ENCODE results near the gene SPRR2B. TPM values are rescaled to one million over a fixed set of nuclear protein-coding genes. Genes with fewer than 3 reads are reported as not detected.

The SPRR2B gene
- total RNA-seq, 1 donor from 2014 or later, result not detected

DNA sequence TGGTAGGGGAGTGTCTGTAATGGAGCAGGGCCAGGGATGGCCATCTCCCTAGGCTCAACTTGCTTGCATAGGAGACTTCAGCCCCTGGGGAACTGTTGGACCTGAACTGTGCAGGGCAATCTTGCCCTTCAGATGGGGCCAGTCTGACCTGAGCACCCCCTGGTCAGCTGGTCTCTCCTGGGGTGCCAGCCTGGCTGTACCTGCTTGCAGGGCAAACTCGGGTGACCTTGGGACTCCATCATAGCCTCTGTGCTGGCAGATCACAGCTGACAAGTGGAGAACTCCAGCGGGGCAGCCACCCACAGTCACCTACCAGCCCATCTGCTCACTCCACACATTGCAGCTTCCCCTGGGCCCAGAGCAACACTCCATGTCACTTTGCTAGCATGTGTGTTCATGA, 22.2 kb downstream of the SPRR2B start:
- TF ChIP-seq, protein P1, sequence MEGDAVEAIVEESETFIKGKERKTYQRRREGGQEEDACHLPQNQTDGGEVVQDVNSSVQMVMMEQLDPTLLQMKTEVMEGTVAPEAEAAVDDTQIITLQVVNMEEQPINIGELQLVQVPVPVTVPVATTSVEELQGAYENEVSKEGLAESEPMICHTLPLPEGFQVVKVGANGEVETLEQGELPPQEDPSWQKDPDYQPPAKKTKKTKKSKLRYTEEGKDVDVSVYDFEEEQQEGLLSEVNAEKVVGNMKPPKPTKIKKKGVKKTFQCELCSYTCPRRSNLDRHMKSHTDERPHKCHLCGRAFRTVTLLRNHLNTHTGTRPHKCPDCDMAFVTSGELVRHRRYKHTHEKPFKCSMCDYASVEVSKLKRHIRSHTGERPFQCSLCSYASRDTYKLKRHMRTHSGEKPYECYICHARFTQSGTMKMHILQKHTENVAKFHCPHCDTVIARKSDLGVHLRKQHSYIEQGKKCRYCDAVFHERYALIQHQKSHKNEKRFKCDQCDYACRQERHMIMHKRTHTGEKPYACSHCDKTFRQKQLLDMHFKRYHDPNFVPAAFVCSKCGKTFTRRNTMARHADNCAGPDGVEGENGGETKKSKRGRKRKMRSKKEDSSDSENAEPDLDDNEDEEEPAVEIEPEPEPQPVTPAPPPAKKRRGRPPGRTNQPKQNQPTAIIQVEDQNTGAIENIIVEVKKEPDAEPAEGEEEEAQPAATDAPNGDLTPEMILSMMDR (conservative IDR thresholded peaks at IDR 0.05), result no peak
- no peaks in the 10 kb centered on the region for H3K36me3 Mint-ChIP-seq (ENCODE audit: low read depth)
- H3K9me3 Mint-ChIP-seq, result peaks cover 3% of the 10 kb centered on the region
- peaks cover 29% of the 10 kb centered on the region for H3K27me3 Mint-ChIP-seq (ENCODE audit: low read depth)
- no peak for DNase-seq (ENCODE audit: low read depth, low spot score)
- no peak overlapping the region for H3K4me3 Mint-ChIP-seq
- no peaks in the 10 kb centered on the region for H3K4me1 Mint-ChIP-seq
- H3K27ac Mint-ChIP-seq (ENCODE audit: unreplicated experiment), result no peak overlapping the region

DNA sequence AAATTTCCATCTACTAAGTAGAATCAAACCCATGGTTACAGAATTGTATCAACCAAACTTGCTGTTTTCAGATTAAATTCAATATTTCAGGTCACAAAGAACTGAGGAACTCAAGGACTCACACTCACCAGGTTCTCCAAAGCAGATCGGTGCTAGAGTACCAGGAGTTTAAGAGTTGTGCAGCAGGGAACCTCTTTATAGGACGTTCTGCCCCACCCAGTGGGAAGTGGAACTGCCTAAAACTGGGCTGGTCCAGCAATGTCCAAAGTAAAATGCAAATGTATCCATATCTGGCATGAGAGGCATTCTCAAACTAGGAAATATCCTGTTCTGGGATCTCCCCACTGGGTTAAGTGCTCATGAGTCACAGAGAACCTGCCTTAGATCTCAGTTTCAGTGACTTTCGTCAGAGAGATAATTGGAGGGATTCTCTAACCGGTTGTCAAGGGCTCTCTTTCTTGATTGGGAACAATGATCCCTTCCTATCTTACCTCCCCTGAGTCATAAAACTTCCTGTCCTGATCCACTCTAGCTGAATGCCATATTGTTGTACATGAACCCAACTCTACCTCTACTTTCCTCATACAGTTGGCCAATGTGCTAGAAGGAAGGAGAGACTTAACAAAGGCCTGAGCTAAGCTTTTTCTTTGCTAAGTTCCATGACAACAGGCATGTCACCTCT, 30.3 kb downstream of the SPRR2B start, which contains the start of gene SPRR2D:
Gene SPRR2D, minus strand, starts transcription at position 171 of the 682 bp plus-strand sequence. CDS start 774 bp downstream, outside the sequence.
- Mint-ChIP-seq H3K4me1 (no peaks in the 10 kb centered on the region), H3K36me3 (ENCODE audit: low read depth) (no peaks in the 10 kb centered on the region), H3K9me3 (no peaks in the 10 kb centered on the region), H3K4me3 (no peak within 1 kb of the TSS), H3K27me3 (ENCODE audit: low read depth) (peaks cover 24% of the 10 kb centered on the region), H3K27ac (ENCODE audit: unreplicated experiment) (no peak within 1 kb of the TSS)
- DNase-seq (ENCODE audit: low read depth, low spot score), result no peak
- TF ChIP-seq, protein P1 (conservative IDR thresholded peaks at IDR 0.05), result no peak

DNA sequence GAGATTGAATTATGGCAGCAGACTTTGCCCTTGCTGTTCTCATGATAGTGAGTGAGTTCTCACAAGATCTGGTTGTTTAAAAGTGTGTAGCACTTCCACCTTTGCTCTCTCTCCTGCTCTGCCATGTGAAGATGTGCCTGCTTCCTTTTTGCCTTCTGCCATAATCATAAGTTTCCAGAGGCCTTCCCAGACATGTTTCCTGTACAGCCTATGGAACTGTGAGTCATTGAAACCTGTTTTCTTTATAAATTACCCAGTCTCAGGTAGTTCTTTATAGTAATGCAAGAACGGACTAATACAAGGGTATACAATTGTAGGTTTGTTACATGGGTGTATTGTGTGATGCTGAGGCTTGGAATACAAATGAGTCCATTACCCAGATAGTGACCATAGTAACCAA, 36.2 kb downstream of the SPRR2B start:
- Mint-ChIP-seq H3K4me3 (no peak overlapping the region), H3K27ac (ENCODE audit: unreplicated experiment) (no peak overlapping the region), H3K4me1 (no peaks in the 10 kb centered on the region), H3K27me3 (ENCODE audit: low read depth) (peaks cover 16% of the 10 kb centered on the region), H3K9me3 (no peaks in the 10 kb centered on the region), H3K36me3 (ENCODE audit: low read depth) (no peaks in the 10 kb centered on the region)
- DNase-seq (ENCODE audit: low read depth, low spot score), result no peak
- TF ChIP-seq, protein P1 (conservative IDR thresholded peaks at IDR 0.05), result no peak

DNA sequence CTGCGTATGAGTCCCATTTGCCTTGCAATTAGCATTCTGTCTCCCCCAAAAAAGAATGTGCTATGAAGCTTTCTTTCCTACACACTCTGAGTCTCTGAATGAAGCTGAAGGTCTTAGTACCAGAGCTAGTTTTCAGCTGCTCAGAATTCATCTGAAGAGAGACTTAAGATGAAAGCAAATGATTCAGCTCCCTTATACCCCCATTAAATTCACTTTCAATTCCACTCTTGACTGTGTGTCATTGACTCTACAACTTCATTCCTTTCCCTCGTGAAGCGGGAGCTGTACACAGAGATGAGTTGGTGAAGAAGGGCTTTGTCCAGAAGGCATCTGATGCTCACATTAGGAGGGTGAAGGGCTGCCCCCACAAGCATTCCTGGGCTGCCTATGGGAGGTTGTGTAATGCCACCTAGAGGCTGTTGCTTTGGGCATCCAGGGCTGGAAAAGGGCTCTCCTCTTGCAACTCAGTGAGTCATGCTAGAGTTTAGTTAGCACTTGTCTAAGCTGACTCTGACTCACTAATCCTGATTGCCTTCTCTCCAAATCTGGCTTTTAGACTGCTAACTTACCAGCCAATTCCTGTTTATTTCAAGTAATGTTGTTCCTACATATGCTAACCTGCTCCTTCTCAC, 38.6 kb downstream of the SPRR2B start:
- DNase-seq (ENCODE audit: low read depth, low spot score), result no peak
- no peaks in the 10 kb centered on the region for H3K36me3 Mint-ChIP-seq (ENCODE audit: low read depth)
- H3K4me3 Mint-ChIP-seq, result no peak overlapping the region
- H3K27me3 Mint-ChIP-seq (ENCODE audit: low read depth), result peaks cover 16% of the 10 kb centered on the region
- H3K4me1 Mint-ChIP-seq, result no peaks in the 10 kb centered on the region
- H3K27ac Mint-ChIP-seq (ENCODE audit: unreplicated experiment), result no peak overlapping the region
- H3K9me3 Mint-ChIP-seq, result peaks cover 5% of the 10 kb centered on the region
- TF ChIP-seq, protein P1 (conservative IDR thresholded peaks at IDR 0.05), result peak; percentile 26

DNA sequence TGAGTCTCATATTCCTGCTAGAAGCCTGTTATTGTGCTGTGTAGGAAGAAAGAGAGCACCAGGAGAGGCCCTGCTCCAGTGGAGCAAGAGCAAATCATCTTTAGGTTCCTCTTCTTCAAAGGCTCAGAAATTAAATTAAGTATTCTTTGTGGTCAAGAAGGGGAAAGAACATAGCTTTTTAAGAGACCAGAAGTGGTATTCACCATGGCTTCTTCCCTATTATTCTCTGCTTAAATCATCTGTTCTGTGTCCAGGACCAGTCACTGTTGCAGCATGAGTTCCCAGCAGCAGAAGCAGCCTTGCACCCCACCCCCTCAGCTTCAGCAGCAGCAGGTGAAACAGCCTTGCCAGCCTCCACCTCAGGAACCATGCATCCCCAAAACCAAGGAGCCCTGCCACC, 39.3 kb downstream of the SPRR2B start:
- peaks cover 5% of the 10 kb centered on the region for H3K9me3 Mint-ChIP-seq

More for the DNA sequence above, 39.3 kb downstream of the SPRR2B start:
- TF ChIP-seq, protein P1 (conservative IDR thresholded peaks at IDR 0.05), result no peak
- H3K4me1 Mint-ChIP-seq, result no peaks in the 10 kb centered on the region
- no peaks in the 10 kb centered on the region for H3K36me3 Mint-ChIP-seq (ENCODE audit: low read depth)
- no peak overlapping the region for H3K4me3 Mint-ChIP-seq
- DNase-seq (ENCODE audit: low read depth, low spot score), result no peak
- H3K27ac Mint-ChIP-seq (ENCODE audit: unreplicated experiment), result no peak overlapping the region
- H3K27me3 Mint-ChIP-seq (ENCODE audit: low read depth), result peaks cover 11% of the 10 kb centered on the region
